RWPE2 (cell line): ENCODE results near the gene STAU1.

ENCODE experiments used
- ATAC-seq: fragments of 200-7000 bp; cut with Tn5 transposase; 3 replicates; pipeline ENCODE4 v1.9.1; 2021; ENCODE audit warnings: low read depth
- DNase-seq: peaks from one replicate; pipeline ENCODE4 v3.0.0-alpha.2; 2020; ENCODE audit warnings: low spot score
- H3K27ac ChIP-seq: fragments of 450-650 bp; 2 replicates; pipeline ENCODE4 v1.5.1; 2017; ENCODE audit warnings: mild to moderate bottlenecking; ENCODE audit not compliant: poor library complexity, severe bottlenecking
- H3K27me3 ChIP-seq: fragments of 250-450 bp; sonication (Bioruptor Pico); 2 replicates; pipeline ENCODE4 v1.5.1; 2021; ENCODE audit warnings: mild to moderate bottlenecking, moderate library complexity; ENCODE audit not compliant: insufficient read depth, poor library complexity, severe bottlenecking
- H3K36me3 ChIP-seq: fragments of 250-450 bp; sonication (Bioruptor Pico); 2 replicates; pipeline ENCODE4 v1.5.1; 2020; ENCODE audit warnings: low read depth, mild to moderate bottlenecking, moderate library complexity
- H3K4me1 ChIP-seq: fragments of 250-450 bp; sonication (Bioruptor Pico); 2 replicates; pipeline ENCODE4 v1.5.1; 2021; ENCODE audit warnings: mild to moderate bottlenecking, moderate library complexity; ENCODE audit not compliant: insufficient read depth, poor library complexity, severe bottlenecking
- H3K4me3 ChIP-seq: fragments of 250-450 bp; sonication (Bioruptor Pico); 2 replicates; pipeline ENCODE4 v1.5.1; 2021; ENCODE audit warnings: mild to moderate bottlenecking, moderate library complexity; ENCODE audit not compliant: severe bottlenecking
- H3K9me3 ChIP-seq: fragments of 250-450 bp; sonication (Bioruptor Pico); 2 replicates; pipeline ENCODE4 v1.5.1; 2021; ENCODE audit warnings: mild to moderate bottlenecking, moderate library complexity; ENCODE audit not compliant: severe bottlenecking
- TF ChIP-seq, protein P1 (sequence below): fragments of 450-650 bp; IDR thresholded peaks from one replicate; pipeline ENCODE4 v1.5.1; 2017; ENCODE audit warnings: mild to moderate bottlenecking, moderate library complexity; ENCODE audit not compliant: poor library complexity, severe bottlenecking

STAU1 gene, protein sequence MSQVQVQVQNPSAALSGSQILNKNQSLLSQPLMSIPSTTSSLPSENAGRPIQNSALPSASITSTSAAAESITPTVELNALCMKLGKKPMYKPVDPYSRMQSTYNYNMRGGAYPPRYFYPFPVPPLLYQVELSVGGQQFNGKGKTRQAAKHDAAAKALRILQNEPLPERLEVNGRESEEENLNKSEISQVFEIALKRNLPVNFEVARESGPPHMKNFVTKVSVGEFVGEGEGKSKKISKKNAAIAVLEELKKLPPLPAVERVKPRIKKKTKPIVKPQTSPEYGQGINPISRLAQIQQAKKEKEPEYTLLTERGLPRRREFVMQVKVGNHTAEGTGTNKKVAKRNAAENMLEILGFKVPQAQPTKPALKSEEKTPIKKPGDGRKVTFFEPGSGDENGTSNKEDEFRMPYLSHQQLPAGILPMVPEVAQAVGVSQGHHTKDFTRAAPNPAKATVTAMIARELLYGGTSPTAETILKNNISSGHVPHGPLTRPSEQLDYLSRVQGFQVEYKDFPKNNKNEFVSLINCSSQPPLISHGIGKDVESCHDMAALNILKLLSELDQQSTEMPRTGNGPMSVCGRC

DNA sequence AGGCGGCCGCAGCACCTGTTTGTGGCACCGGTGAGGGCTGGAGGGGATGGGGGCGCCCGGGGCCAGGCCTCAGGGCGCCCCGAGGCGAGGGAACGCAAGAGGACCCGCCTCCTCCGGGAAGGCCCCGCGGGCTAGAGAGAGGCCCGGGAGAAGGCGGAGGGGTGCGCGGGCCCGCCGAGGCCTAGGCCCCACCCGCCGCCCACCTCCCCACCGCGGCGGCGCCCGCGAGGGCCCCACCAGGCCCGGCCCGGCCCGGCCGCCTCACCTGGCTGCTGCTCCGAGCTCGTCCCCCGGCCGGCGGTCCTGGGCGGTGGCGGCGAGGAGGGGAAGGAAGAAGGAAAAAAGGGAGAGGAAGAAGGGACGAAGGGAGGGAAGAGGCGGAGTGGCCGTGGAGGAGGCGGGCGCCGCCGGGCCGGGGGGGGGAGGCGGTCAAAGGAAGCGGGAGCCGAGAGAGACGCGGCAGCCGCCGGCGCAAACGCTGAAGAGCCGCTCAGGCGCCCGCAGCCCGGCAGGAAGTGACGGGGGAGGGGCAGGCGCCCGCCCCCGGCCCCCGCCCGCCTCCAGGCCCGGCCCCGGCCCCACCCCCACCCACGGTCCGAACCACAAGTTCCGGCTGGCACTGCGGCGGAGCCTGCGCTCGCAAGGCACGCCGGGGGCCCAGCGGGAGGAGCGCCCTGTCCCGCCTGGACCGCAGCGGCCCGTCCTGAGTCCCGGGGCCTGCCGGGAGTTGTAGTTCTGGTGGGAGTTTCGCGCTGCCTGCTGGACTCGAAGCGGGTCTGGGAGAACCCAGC lies at the start of gene STAU1:
Gene STAU1, minus strand, starts transcription at position 484 of the 791 bp plus-strand sequence. CDS start 22,133 bp downstream, outside the sequence.
- peak within 1 kb of the TSS; percentile 69 for H3K27ac ChIP-seq
- H3K27me3 ChIP-seq, result no peaks in the 10 kb centered on the region
- H3K36me3 ChIP-seq, result peaks cover 17% of the 10 kb centered on the region
- ATAC-seq (peak; percentile 97), DNase-seq (peak; percentile 100)
- H3K4me3 ChIP-seq, result peak within 1 kb of the TSS; percentile 89
- H3K4me1 ChIP-seq, result peaks cover 17% of the 10 kb centered on the region
- TF ChIP-seq, protein P1, sequence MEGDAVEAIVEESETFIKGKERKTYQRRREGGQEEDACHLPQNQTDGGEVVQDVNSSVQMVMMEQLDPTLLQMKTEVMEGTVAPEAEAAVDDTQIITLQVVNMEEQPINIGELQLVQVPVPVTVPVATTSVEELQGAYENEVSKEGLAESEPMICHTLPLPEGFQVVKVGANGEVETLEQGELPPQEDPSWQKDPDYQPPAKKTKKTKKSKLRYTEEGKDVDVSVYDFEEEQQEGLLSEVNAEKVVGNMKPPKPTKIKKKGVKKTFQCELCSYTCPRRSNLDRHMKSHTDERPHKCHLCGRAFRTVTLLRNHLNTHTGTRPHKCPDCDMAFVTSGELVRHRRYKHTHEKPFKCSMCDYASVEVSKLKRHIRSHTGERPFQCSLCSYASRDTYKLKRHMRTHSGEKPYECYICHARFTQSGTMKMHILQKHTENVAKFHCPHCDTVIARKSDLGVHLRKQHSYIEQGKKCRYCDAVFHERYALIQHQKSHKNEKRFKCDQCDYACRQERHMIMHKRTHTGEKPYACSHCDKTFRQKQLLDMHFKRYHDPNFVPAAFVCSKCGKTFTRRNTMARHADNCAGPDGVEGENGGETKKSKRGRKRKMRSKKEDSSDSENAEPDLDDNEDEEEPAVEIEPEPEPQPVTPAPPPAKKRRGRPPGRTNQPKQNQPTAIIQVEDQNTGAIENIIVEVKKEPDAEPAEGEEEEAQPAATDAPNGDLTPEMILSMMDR, result no peak
- H3K9me3 ChIP-seq, result no peaks in the 10 kb centered on the region

DNA sequence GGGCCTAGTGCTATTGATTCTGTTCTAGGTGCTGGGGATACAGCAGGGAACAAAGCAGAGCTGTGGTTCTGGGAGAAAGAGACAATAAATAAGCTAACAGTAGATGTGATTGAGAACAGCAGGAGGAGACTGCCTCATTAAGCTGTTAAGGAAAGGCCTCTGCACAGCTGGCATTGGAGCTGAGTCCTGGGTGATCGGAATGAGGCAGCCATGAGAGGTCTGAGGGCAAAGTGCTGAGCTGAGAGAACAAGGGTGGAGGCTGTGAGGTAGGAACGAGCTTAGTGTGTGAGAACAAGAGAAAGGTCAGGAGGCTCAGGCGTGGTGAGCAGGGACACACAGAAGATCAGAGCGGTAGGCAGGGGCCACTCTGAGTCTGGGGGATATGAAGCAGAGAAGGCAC lies 49.4 kb upstream of the STAU1 start:
- ATAC-seq, result no peak
- H3K36me3 ChIP-seq, result peaks cover 96% of the 10 kb centered on the region
- H3K27ac ChIP-seq, result no peak overlapping the region
- H3K4me3 ChIP-seq, result no peak overlapping the region
- TF ChIP-seq, protein P1, result no peak
- H3K4me1 ChIP-seq, result no peaks in the 10 kb centered on the region
- no peaks in the 10 kb centered on the region for H3K27me3 ChIP-seq
- no peak for DNase-seq
- H3K9me3 ChIP-seq, result no peaks in the 10 kb centered on the region

DNA sequence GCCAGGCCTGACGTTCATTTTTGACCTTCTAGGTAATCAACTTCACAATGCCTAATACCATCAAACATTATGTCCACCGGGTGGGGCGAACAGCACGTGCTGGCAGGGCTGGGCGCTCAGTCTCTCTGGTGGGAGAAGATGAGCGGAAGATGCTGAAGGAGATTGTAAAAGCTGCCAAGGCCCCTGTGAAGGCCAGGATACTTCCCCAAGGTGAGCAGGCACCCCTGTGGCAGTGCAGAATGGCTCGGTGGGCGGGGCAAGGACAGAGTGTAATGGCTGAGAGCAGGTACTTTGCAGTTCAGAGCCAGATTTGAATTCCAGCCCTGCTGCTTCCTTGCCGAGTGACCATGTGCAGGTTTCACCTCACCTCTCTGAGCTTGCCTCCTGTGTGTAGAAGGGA lies 48.2 kb upstream of the STAU1 start:
- Histone ChIP-seq H3K4me1 (no peaks in the 10 kb centered on the region), H3K27ac (no peak overlapping the region), H3K4me3 (no peak overlapping the region), H3K9me3 (no peaks in the 10 kb centered on the region), H3K36me3 (peaks cover 94% of the 10 kb centered on the region), H3K27me3 (no peaks in the 10 kb centered on the region)
- TF ChIP-seq, protein P1, result no peak
- ATAC-seq (no peak), DNase-seq (no peak)

DNA sequence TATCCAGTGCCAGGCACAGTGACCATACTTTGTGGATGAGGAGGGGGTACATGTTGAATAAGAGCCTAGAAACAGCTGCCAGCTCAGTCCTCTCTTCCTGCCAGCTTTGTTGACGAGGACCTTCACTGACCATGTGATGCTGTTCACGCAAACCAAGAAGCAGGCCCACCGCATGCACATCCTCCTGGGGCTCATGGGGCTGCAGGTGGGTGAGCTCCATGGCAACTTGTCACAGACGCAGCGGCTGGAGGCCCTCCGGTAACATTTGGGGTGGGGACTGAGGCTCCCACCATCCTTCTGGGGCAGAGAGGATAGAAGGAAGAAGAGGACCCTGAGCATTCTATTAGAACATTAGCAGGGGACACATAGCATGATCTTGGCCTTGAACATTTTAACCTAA lies 46.7 kb upstream of the STAU1 start:
- Histone ChIP-seq H3K36me3 (peaks cover 94% of the 10 kb centered on the region), H3K4me1 (no peaks in the 10 kb centered on the region), H3K27me3 (no peaks in the 10 kb centered on the region), H3K4me3 (no peak overlapping the region), H3K9me3 (no peaks in the 10 kb centered on the region), H3K27ac (no peak overlapping the region)
- DNase-seq (no peak), ATAC-seq (no peak)
- TF ChIP-seq, protein P1, result no peak
